SH-SY5Y (cell line): ENCODE data around the gene EIF2S2.

ENCODE experiments used
- GATA2 ChIP-seq: IDR thresholded peaks from 2 replicates; pipeline ENCODE4 v1.6.1; 2011; ENCODE audit warnings: mild to moderate bottlenecking, low read depth, low read length
- GATA3 ChIP-seq: IDR thresholded peaks from 2 replicates; pipeline ENCODE4 v1.6.1; 2011; ENCODE audit warnings: low read depth, mild to moderate bottlenecking, low read length, moderate library complexity

DNA sequence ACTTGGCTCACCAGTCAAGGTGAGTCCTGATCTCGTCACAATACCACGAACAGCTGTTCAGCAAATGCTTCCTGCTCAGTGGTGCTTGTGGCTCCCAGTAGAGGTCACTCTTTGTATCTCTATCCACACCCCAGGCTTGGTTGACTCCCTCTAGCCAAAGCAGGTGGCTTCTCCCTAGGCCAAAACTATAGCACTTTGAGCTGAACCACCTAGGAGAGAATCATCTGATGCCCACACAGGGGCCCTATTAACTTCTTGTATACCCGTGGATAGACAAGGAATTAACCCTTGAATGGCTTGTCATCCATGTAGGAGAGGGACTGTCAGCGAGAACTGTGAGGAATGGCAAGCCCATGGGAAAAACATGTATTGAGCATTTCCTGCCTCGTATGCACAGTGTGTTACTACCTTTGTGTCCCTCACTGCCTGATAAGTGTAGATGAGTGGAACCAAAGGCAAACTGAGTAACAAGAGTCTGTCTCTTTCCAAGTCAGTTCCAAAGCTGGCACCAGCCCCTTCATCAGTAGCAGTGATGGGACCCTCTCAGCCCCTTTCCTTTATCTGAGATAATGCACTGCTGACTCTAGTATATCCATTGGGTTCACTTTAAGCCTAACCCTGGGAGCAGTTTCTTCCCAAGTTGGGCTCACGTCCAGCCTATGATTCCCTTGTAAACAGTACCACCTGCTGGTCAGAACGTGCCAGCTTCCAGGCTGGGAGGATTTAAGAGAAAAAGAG, 42.5 kb downstream of the EIF2S2 start:
- TF ChIP-seq GATA2 (no peak), GATA3 (no peak)
